Measurements from ENCODE around the gene SLC13A3.

The SLC13A3 gene

GRCh38 chr20:46650575-46651090 lies 626 bp downstream of the SLC13A3 start:
- no peak for DNase-seq

GRCh38 chr20:46649965-46650542 lies 1.2 kb downstream of the SLC13A3 start:
- DNase-seq, result no peak

- no peak for DNase-seq
These were observed 1.7 kb downstream of the SLC13A3 start for GRCh38 chr20:46649650-46649949.

GRCh38 chr20:46648903-46649649 lies 2.2 kb downstream of the SLC13A3 start:
- peak in 2 of 3 donors; percentile 19 to 23 for DNase-seq

GRCh38 chr20:46647469-46647868 lies 3.8 kb downstream of the SLC13A3 start:
- DNase-seq, result no peak

- no peak for DNase-seq
These were observed 4.4 kb downstream of the SLC13A3 start for GRCh38 chr20:46646659-46647380.

GRCh38 chr20:46646122-46646521 lies 5.1 kb downstream of the SLC13A3 start:
- DNase-seq, result no peak

- no peak for DNase-seq
These were observed 6.5 kb downstream of the SLC13A3 start for GRCh38 chr20:46644733-46645132.

GRCh38 chr20:46644160-46644559 lies 7.1 kb downstream of the SLC13A3 start:
- DNase-seq, result no peak

GRCh38 chr20:46642969-46643343 lies 8.3 kb downstream of the SLC13A3 start:
- no peak for DNase-seq

- DNase-seq, result no peak
These were observed 8.8 kb downstream of the SLC13A3 start for GRCh38 chr20:46642265-46642968.

GRCh38 chr20:46641424-46641823 lies 9.8 kb downstream of the SLC13A3 start:
- DNase-seq, result no peak

- no peak for DNase-seq
These were observed 10.5 kb downstream of the SLC13A3 start for GRCh38 chr20:46640536-46641311.

- no peak for DNase-seq
These were observed 11.2 kb downstream of the SLC13A3 start for GRCh38 chr20:46640044-46640443.

GRCh38 chr20:46639587-46639986 lies 11.7 kb downstream of the SLC13A3 start:
- no peak for DNase-seq

GRCh38 chr20:46638898-46639274 lies 12.4 kb downstream of the SLC13A3 start:
- no peak for DNase-seq

- DNase-seq, result no peak
These were observed 12.9 kb downstream of the SLC13A3 start for GRCh38 chr20:46638134-46638897.

GRCh38 chr20:46637427-46638133 lies 13.7 kb downstream of the SLC13A3 start:
- DNase-seq, result no peak

- DNase-seq, result no peak
These were observed 14.2 kb downstream of the SLC13A3 start for GRCh38 chr20:46637020-46637419.

- no peak for DNase-seq
These were observed 14.7 kb downstream of the SLC13A3 start for GRCh38 chr20:46636514-46636913.

GRCh38 chr20:46635514-46636136 lies 15.6 kb downstream of the SLC13A3 start:
- DNase-seq, result peak; percentile 29 to 65 (median 33)

Data from suppressor macrophage treated with lipopolysaccharide for 1 hour (primary cell).